Stomach (tissue), 4 donors: ENCODE results near the gene UBE2R2.

Experiments
- CTCF ChIP-seq, 7 experiments: fragments of 450-650 bp in 4 of 7; fragments of 200-600 bp in 3 of 7; sonication (generic) in 3 of 7; IDR thresholded peaks; one replicate each; pipeline ENCODE4 v1.5.1; 2016 to 2019; ENCODE audit warnings: antibody characterized with exemption in 7 of 7, control low read depth in 2 of 7, mild to moderate bottlenecking in 1 of 7
- EP300 ChIP-seq: sonication (generic); formaldehyde crosslinking; IDR thresholded peaks from one replicate; pipeline ENCODE4 v1.6.1; 2017; ENCODE audit warnings: antibody characterized with exemption
- POLR2A ChIP-seq, 4 donors: fragments of 450-650 bp; IDR thresholded peaks; one replicate each; pipeline ENCODE4 v1.6.1; 2016; ENCODE audit warnings: antibody characterized with exemption in 4 of 4, control low read depth in 2 of 4, mild to moderate bottlenecking in 1 of 4, moderate library complexity in 1 of 4

DNA sequence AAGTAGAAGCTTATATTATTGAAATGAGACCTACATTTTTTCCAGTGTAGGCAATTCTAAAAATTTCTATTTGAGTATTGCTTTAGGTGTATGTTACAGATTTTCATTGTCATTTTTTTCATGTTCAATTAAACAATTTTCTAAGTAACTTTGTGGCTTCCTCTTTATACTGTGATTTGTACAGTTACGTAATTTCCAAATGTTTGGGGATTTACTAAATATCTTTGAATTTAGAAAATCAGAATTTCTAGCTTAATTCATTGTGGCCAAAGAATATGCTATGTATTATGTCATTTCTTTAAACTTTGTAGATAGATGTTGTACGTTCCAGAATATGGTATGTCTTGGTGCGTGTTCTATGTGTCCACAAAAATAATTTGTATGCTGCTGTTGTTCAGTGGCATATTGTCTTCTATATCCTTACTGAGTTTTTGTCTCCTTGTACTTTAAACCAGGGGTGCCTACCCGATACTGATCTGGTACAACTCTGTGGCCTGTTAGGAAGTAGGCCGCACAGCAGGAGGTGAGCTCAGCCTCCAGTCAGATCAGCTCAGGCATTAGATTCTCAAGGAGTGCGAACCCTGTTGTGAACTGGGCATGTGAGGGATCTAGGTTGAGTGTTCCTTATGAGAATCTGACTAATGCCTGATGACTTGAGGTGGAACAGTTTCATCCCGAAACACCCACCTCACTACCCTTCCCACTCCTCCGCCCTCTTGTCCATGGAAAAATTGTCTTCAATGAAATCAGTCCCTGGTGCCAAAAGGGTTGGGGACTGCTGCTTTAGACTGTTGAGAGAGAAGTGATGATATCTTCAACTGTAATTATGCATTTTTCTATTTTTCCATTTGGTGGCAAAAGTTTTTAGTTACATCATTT is 63.5 kb downstream of the UBE2R2 start:
- TF ChIP-seq CTCF (IDR thresholded peaks at IDR 0.05) (no peak), POLR2A (IDR thresholded peaks at IDR 0.05) (no peak), EP300 (no peak)
